H1 (cell line): ENCODE results near the gene CEP89. TPM values are rescaled to one million over a fixed set of nuclear protein-coding genes. Genes with fewer than 3 reads are reported as not detected.

Experiments used
- CTCF ChIA-PET: fragments of 300-600 bp; sonication (Branson Sonifier 250); formaldehyde crosslinking; loops from one replicate; lab custom pipeline; 2021; ENCODE audit not compliant: partially characterized antibody; lab: Charles Lee
- POLR2A ChIA-PET: fragments of 300-600 bp; sonication (Branson Sonifier 250); formaldehyde crosslinking; loops from one replicate; lab custom pipeline; 2021; ENCODE audit warnings: inconsistent platforms; ENCODE audit not compliant: partially characterized antibody; lab: Charles Lee
- DNase-seq, 2 experiments: peaks; one replicate each; pipeline versions ENCODE4 v3.0.0 to v3.0.0-alpha.2; 2010 to 2022; ENCODE audit warnings: low spot score in 2 of 2, low read depth in 1 of 2, mixed read lengths in 1 of 2
- FAIRE-seq: peaks from 2 replicates; lab custom pipeline; 2011; peaks lifted over from hg19 to GRCh38; lab: Jason Lieb, UNC
- H2AFZ ChIP-seq: 2 replicates; pipeline ENCODE4 v1.8.1; 2012; ENCODE audit warnings: low read length, inconsistent platforms
- H2AK5ac ChIP-seq: 2 replicates; pipeline ENCODE4 v1.6.1; 2013; ENCODE audit warnings: low read depth, low read length
- H2BK120ac ChIP-seq: replicated peaks from 2 replicates; pipeline ENCODE3; 2013; ENCODE audit warnings: low read depth, low read length, inconsistent platforms
- H2BK12ac ChIP-seq: 2 replicates; pipeline ENCODE4 v1.6.1; 2013; ENCODE audit warnings: low read depth, low read length
- H2BK15ac ChIP-seq: 2 replicates; pipeline ENCODE4 v1.6.1; 2013; ENCODE audit warnings: low read length
- H2BK20ac ChIP-seq: 2 replicates; pipeline ENCODE4 v1.6.1; 2013; ENCODE audit warnings: low read length
- H2BK5ac ChIP-seq: 2 replicates; pipeline ENCODE4 v1.6.1; 2013; ENCODE audit warnings: low read depth, low read length
- H3K14ac ChIP-seq: 2 replicates; pipeline ENCODE4 v1.6.1; 2013; ENCODE audit warnings: inconsistent platforms; ENCODE audit not compliant: insufficient read length
- H3K18ac ChIP-seq: 2 replicates; pipeline ENCODE4 v1.6.1; 2013; ENCODE audit warnings: low read length; ENCODE audit errors: extremely low read depth
- H3K23ac ChIP-seq: 2 replicates; pipeline ENCODE4 v1.6.1; 2013; ENCODE audit warnings: inconsistent platforms; ENCODE audit not compliant: insufficient read length
- H3K23me2 ChIP-seq: 2 replicates; pipeline ENCODE4 v1.6.1; 2013; ENCODE audit warnings: low read depth, low read length
- H3K27ac ChIP-seq: 2 replicates; pipeline ENCODE4 v1.6.1; 2011; ENCODE audit warnings: low read depth, low read length, inconsistent platforms
- H3K27me3 ChIP-seq, 4 experiments: replicated peaks in 1 of 4; 1 replicate in 1 of 4; 2 replicates in 3 of 4; pipeline versions ENCODE4 v1.6.1 to v1.8.1; 2011 to 2013; ENCODE audit warnings: low read length in 3 of 4, mild to moderate bottlenecking in 3 of 4, inconsistent platforms in 2 of 4, mixed read lengths in 2 of 4, moderate library complexity in 1 of 4; ENCODE audit not compliant: control insufficient read depth in 3 of 4, insufficient read depth in 3 of 4; ENCODE audit errors: extremely low read depth in 1 of 4
- H3K36me3 ChIP-seq, 4 experiments: 2 replicates each; pipeline versions ENCODE4 v1.6.1 to v1.8.1; 2011 to 2013; ENCODE audit warnings: mild to moderate bottlenecking in 4 of 4, low read length in 3 of 4, moderate library complexity in 2 of 4, control low read depth in 1 of 4, inconsistent platforms in 1 of 4; ENCODE audit not compliant: insufficient read depth in 4 of 4, control insufficient read depth in 2 of 4
- H3K4ac ChIP-seq: replicated peaks from 2 replicates; pipeline ENCODE3; 2013; ENCODE audit warnings: low read length, low read depth, mixed read lengths, inconsistent platforms; ENCODE audit not compliant: insufficient read length
- H3K4me1 ChIP-seq, 4 experiments: replicated peaks in 1 of 4; 1 replicate in 1 of 4; 2 replicates in 3 of 4; pipeline versions ENCODE4 v1.6.1 to v1.8.1; 2011 to 2013; ENCODE audit warnings: low read length in 3 of 4, inconsistent platforms in 2 of 4, mixed read lengths in 1 of 4; ENCODE audit not compliant: insufficient read depth in 4 of 4, control insufficient read depth in 3 of 4
- H3K4me2 ChIP-seq, 2 experiments: 2 replicates each; pipeline versions ENCODE4 v1.6.1 to v1.8.1; 2011 to 2013; ENCODE audit warnings: low read depth in 2 of 2, low read length in 2 of 2, control low read depth in 1 of 2, inconsistent platforms in 1 of 2, mild to moderate bottlenecking in 1 of 2; ENCODE audit not compliant: insufficient read depth in 1 of 2
- H3K4me3 ChIP-seq, 4 experiments: fragments of 200-600, 300-600 bp in 1 of 4; sonication (generic), shearing (Covaris generic), sonication (Bioruptor Twin) in 1 of 4; 2 replicates each; pipeline versions ENCODE4 v1.5.1 to v1.8.1; 2011 to 2016; ENCODE audit warnings: low read length in 4 of 4, low read depth in 3 of 4, control low read depth in 2 of 4, inconsistent platforms in 2 of 4, mild to moderate bottlenecking in 2 of 4, mixed read lengths in 1 of 4, moderate library complexity in 1 of 4; ENCODE audit not compliant: insufficient read depth in 2 of 4; ENCODE audit errors: extremely low read depth in 1 of 4
- H3K56ac ChIP-seq: replicated peaks from 2 replicates; pipeline ENCODE3; 2013; ENCODE audit warnings: low read depth, mild to moderate bottlenecking, mixed read lengths, low read length, inconsistent platforms; ENCODE audit not compliant: insufficient read length
- H3K79me1 ChIP-seq: 2 replicates; pipeline ENCODE4 v1.6.1; 2013; ENCODE audit warnings: low read depth, low read length, control low read depth
- H3K79me2 ChIP-seq, 2 experiments: 2 replicates each; pipeline versions ENCODE4 v1.6.1 to v1.8.1; 2012 to 2013; ENCODE audit warnings: low read length in 2 of 2, mild to moderate bottlenecking in 2 of 2, inconsistent platforms in 1 of 2; ENCODE audit not compliant: insufficient read depth in 2 of 2, control insufficient read depth in 1 of 2
- H3K9ac ChIP-seq, 4 experiments: replicated peaks in 1 of 4; 1 replicate in 1 of 4; 2 replicates in 3 of 4; pipeline versions ENCODE4 v1.6.1 to v1.8.1; 2011 to 2013; ENCODE audit warnings: low read depth in 3 of 4, low read length in 3 of 4, control low read depth in 2 of 4, mild to moderate bottlenecking in 2 of 4, moderate library complexity in 2 of 4, inconsistent platforms in 1 of 4; ENCODE audit errors: extremely low read depth in 1 of 4
- H3K9me3 ChIP-seq, 2 experiments: 2 replicates each; pipeline versions ENCODE4 v1.6.1 to v1.8.1; 2012 to 2013; ENCODE audit warnings: mild to moderate bottlenecking in 2 of 2, moderate library complexity in 2 of 2, control low read depth in 1 of 2, inconsistent platforms in 1 of 2, low read depth in 1 of 2, low read length in 1 of 2, mixed read lengths in 1 of 2; ENCODE audit not compliant: insufficient read depth in 2 of 2
- H4K20me1 ChIP-seq, 2 experiments: replicated peaks in 1 of 2; 2 replicates each; pipeline versions ENCODE3 to v1.8.1; 2011 to 2013; ENCODE audit warnings: inconsistent platforms in 2 of 2, low read length in 2 of 2, mild to moderate bottlenecking in 1 of 2; ENCODE audit not compliant: insufficient read depth in 2 of 2, control insufficient read depth in 1 of 2
- H4K5ac ChIP-seq: 2 replicates; pipeline ENCODE4 v1.6.1; 2013; ENCODE audit warnings: low read length, low read depth, mixed read lengths, inconsistent platforms; ENCODE audit not compliant: insufficient read length
- H4K8ac ChIP-seq: 2 replicates; pipeline ENCODE4 v1.8.0; 2013; ENCODE audit warnings: mild to moderate bottlenecking, moderate library complexity, low read length, inconsistent platforms; ENCODE audit not compliant: insufficient read depth; ENCODE audit errors: extremely low read depth
- H4K91ac ChIP-seq: replicated peaks from 2 replicates; pipeline ENCODE3; 2013; ENCODE audit warnings: low read length, mixed read lengths, inconsistent platforms; ENCODE audit not compliant: insufficient read length
- POLR2A ChIP-seq, 2 experiments: IDR thresholded peaks; 1 replicate in 1 of 2; 2 replicates in 1 of 2; pipeline ENCODE4 v1.6.1; 2011; ENCODE audit warnings: low read depth in 2 of 2, low read length in 2 of 2, mild to moderate bottlenecking in 2 of 2; ENCODE audit errors: control extremely low read depth in 1 of 2
- WGBS, 2 experiments: shearing (Covaris generic) in 1 of 2; methylation state at CpG; one replicate each; pipeline versions ENCODE4 v1.1.6 to v1.1.7; 2013 to 2015; ENCODE audit warnings: low lambda C conversion rate in 2 of 2, mixed read lengths in 2 of 2, inconsistent platforms in 1 of 2, low coverage in 1 of 2, missing lambda C conversion rate in 1 of 2; ENCODE audit not compliant: insufficient replicate concordance in 2 of 2, insufficient coverage in 1 of 2, insufficient read length in 1 of 2; ENCODE audit errors: extremely low coverage in 1 of 2, missing lambda C conversion rate in 1 of 2; 5-methylcytosine and 5-hydroxymethylcytosine counted together
- polyA plus RNA-seq, 7 experiments: library from polyadenylated mRNA; depleted of rRNA in 3 of 7; stranded (reverse) in 5 of 7; unstranded in 2 of 7; fragments of >200 nt in 5 of 7; fragments of 200-250 nt in 2 of 7; gene quantifications; 1 replicate in 5 of 7; 2 replicates in 1 of 7; 4 replicates in 1 of 7; pipeline versions ENCODE4 v1.2.1 to v1.2.3, GENCODE V29; 2011 to 2013; ENCODE audit warnings: missing spikeins in 2 of 7, mixed read lengths in 2 of 7
- total RNA-seq: library from RNA; stranded (reverse); fragmentation: NEBNext Ultra II Directional; extraction: Animal tissue kit (Norgen Biotek cat#: 25700); gene quantifications from 2 replicates; pipeline ENCODE4 v1.2.1, GENCODE V29; 2021

Gene CEP89
- total and polyA plus RNA-seq, 2 of the 8 experiments (the other 6 are each of a cell fraction or from before 2014, with no cell fraction given) = 23.0 to 23.6 TPM

GRCh38 chr19:32914879-32915660 is 56.7 kb downstream of the CEP89 start:
- Histone ChIP-seq H3K23me2 (no peaks in the 10 kb centered on the region), H4K8ac (no peak overlapping the region), H3K79me2 (no peaks in the 10 kb centered on the region), H3K9ac (no peak overlapping the region), H3K23ac (no peak overlapping the region), H2AK5ac (no peak overlapping the region), H3K4me1 (peaks cover 0 to 10% (median 6%) of the 10 kb centered on the region in 4 experiments; a peak in 4 of 7 replicates), H3K4me2 (no peak overlapping the region), H4K5ac (no peak overlapping the region), H2AFZ (no peak overlapping the region), H3K4me3 (no peak overlapping the region), H2BK15ac (no peak overlapping the region), H2BK20ac (no peak overlapping the region), H3K27ac (no peak overlapping the region), H4K20me1 (no peaks in the 10 kb centered on the region), H3K14ac (no peak overlapping the region), H3K27me3 (no peaks in the 10 kb centered on the region), H3K56ac (no peak overlapping the region), H4K91ac (no peak overlapping the region), H3K18ac (no peak overlapping the region), H3K79me1 (no peaks in the 10 kb centered on the region), H3K36me3 (peaks cover 0 to 3% (median 0%) of the 10 kb centered on the region in 4 experiments; a peak in 2 of 8 replicates), H3K4ac (no peak overlapping the region), H2BK5ac (no peak overlapping the region), H2BK12ac (no peak overlapping the region), H2BK120ac (no peak overlapping the region), H3K9me3 (no peaks in the 10 kb centered on the region)
- ChIA-PET POLR2A (interaction anchor here (0.6 kb wide), 2 partner anchors 45 to 69 kb away, joined by 3 read pairs; partner anchors contain the start of gene SLC7A9), CTCF (interaction anchor here (0.7 kb wide), 1 partner anchor 313 kb away, joined by 6 read pairs; no protein-coding TSS in a partner anchor)
- TF ChIP-seq POLR2A (IDR thresholded peaks at IDR 0.05; ENCODE audit: control extremely low read depth in 1 of 2, low read depth in 2 of 2, low read length in 2 of 2) = no peak
- DNase-seq (no peak), FAIRE-seq (no peak)
- 93% methylated on average over 12 of the region's 12 CpGs; no CpG with 5 or more reads in 1 of the 2 experiments for WGBS, 2 experiments
